COR-L47 (cell line): ENCODE results near the gene GLRX5.
A peak's percentile ranks its signal among the peaks of the same experiment; 100 is the strongest.

Experiments
- DNase-seq: peaks from one replicate; lab custom pipeline; 2025; lab: John Stamatoyannopoulos, UW

GLRX5 gene

DNA sequence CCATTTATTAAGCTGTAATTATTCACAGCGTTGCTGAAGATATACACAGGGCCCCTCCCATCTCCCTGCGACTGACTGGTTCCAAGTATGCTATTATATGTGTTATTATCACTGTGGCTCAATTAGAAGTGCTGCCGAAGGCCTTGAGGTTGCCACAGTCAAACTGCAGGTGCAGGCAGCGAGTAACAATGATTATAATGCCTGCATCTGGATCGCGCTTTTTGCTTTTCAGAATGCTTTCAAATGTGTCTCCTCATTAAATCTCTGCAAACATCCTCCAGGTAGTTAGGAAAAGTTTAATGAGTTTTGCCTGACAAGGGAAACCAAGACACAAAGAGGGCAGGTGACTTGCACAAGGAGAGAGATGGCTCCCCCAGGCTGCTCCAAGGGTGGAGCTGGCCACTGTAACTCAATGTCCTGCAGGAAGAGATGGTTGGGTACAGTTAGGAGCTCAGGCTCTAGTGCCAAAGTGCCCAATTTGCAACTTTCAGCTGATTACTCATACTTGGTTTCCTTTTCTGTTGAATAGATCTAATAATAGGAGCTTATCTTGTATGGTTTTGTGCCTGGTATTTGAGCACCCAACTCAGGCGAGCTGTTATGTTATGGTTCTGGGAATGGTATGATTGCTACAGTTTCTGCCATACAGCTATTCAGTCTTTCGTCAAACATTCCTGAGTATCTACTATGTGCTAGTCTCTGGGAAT is 16.7 kb upstream of the GLRX5 start:
- DNase-seq: peak; percentile 92

DNA sequence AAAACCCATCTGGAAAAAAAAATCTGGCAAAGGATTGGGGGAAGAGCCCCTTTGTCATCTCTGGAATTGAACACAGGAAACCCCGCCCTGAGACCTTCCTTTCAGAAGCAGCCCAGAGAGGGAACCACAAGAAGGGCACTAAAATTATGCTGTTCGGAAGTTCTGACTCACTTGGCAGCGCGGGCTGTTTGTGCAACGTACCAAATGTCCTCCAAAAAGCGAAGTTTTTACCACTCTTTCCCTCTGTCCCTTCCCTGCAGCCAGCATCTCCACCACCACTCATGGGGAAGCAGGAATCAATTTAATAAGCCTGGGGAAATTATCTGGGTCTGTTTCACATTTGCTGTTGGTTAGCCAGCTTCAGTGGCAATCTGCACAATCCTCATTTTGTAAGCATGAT is 15.2 kb upstream of the GLRX5 start:
- no peak for DNase-seq

DNA sequence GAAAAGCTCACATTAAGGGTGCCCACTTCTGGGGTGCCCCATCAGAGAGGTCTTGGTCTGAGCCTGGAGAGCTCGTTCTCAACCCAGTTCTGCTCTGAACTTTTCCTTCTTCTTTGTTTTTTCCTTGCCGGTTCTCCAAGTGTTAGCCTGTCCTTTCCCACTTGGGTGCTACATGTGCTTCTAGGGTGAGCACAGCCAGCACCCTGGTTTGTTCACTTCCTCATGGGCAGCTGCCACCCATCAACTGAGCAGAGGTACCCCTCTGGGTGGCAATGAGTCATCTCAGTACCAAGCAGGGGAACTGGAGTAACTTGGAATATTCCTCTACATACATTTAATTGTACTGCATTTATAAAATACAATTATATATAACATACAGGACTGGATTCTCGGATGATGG is 14.5 kb upstream of the GLRX5 start:
- no peak for DNase-seq

DNA sequence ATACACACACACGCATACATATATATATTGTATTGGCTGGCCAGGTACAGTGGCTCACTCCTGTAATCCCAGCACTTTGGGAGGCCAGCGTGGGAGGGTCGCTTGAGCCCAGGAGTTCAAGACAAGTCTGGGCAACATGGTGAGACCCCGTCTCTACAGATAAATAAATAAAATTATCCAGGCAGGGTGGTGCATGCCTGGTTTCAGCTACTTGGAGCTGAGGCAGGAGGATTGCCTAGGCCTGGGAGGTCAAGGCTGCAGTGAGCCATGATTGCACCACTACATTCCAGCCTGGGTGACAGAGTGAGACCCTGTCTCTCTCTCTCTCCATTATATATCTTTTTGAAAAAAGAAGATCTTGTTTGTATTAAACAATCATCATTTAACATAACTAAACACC is 13.8 kb upstream of the GLRX5 start:
- no peak for DNase-seq

DNA sequence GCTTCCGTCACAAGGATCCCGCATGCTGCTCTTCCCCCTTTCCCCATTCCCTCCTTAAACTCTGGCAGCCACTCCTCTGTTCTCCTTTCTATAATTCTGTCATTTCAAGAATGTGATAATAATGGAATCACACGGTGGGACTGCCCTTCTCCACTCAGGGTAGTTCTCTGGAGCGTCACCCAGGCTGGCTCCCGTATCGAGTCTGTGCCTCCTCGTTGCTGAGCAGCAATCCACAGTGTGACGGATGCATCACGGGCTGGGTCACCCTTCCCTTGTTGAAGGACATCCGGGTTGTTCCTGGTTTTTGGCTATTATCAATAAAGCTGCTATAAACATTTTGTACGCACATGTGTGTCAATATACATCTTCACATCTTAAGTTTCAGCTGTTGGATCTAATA is 12.7 kb upstream of the GLRX5 start:
- DNase-seq: no peak

DNA sequence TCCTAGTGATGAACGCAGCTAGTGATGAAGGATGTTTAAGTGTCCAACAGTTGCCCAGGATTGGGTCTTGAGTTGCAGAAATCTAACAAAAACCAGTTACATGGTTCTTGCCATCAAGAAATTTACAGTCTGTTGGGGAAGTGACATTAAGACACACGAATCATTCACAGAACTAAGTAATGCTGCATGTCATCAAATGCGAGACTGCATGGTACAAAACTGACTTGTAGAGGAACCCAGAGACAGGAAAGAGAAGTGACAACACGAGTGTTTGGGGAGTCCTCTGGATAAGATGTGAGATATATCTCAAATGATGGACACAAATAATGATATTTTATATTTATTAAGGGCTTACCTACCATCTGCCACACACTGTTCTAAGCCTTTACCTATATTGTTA is 12.3 kb upstream of the GLRX5 start:
- DNase-seq: no peak

DNA sequence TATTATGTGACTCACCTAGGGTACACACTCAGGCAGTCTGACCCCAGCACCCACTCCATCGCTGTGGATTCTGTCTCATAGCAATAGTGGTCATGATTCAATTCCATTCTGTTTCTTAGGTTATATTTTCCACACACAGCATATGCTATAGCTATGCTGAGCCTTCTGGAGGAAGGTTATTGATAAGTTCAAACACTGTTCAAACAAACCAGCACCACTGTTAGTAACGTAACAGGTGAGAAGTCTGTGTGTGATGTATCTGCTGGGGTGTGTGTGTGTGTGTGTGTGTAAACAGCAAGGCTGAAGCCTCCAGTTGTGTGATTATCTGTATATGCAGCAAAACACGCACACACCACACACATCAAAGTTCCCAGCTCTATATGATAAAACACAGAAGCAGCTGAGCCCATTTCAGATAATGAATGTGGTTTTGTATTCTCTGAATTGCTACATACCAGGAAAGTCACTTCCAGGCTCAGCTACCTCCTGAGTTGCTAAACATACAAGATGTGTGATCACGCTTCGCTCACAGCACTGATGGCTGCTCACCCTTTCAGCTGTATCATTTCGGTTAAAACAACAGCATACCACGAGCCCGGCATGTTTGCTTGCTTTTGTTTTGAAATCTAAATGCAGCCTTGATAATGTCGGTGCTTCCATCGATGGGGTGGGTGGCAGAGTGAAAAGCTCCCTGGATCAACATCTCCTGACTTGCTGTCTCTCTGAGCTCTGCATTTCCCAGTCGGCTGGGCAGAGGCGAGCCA is 11.6 kb upstream of the GLRX5 start:
- no peak for DNase-seq

DNA sequence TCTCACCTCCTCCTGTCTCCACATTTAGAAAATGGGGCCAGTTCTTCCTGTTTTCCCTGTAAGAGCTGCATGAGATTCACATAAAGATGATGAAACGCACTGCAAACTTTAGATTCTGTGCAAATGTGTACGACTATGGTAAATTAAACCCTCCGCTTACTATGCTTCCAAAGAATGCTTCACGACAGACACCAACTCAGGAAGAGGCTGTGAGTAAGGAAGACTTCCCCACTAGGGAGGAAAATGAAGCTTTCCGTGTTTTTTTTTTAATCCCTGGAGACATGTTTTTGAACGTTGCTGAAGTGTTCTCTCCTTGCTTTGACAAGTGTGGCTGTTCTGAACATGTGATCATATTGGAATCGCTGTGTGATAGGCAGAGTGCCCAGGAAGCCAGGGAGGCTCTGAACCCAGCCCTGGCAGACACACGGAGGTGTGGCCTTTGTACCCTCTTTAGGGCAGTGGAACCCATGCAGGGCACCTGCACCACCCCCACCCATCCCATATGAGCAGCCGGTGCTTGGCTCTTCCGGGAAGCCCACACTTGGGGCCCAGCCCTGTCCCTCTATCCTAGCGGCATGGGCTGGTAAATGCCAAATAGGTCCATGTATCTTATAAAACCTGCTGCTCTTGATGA is 10.9 kb upstream of the GLRX5 start:
- DNase-seq: no peak

DNA sequence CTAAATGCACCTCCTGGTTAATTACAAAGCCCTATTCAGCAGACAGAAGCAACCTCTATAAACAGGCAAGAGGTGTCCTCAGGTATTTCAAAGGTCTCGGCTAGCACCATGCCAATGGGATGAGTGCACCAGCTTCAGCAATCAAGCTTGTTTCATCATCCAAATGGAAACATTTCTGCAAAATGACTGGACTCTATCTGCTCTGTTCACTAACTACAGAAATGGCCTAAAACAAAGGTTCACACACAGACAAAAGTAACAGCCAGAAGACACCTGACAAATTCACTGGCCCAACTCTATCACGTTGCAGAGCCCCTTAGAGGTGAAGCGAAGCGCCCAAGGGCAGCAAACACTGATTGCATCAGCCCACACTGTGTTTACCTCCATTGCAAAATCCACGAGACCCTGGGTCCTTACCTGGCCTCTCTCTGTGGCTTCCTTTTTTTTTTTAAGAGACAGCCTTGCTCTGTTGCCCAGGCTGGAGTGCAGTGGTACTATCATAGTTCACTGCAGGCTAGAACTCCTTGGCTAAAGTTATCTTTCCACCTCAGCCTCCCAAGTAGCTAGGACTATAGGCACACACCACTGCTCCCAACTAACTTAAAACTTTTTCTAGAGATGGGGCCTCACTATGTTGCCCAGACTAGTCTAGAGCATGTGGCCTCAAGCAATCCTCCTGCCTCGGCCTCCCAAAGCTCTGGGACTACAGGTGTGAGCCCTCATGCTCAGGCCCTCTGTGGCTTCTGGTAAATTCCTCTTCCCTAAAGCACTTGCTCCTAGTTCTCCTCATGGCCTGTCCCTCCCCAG is 9.9 kb upstream of the GLRX5 start:
- no peak for DNase-seq

DNA sequence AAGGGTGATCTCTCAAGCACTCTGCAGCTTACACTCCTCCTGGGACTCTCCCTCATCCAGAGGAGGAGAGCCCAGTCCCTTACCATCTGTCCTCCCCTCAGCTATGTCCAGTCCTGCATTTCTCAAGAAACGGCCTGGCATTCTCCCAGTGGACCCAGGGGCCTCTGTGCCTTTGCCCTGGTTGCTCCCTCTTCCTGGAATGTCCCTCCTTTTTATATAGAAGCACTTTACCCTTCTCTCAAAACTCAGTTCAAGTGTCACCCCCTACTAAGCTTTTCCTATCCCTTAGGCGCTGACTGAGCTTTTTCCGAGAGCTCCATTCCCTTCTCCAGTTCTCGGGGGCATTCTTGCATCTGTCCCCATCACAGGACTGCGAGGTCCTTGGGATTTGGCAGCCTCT is 8.9 kb upstream of the GLRX5 start:
- DNase-seq: no peak

DNA sequence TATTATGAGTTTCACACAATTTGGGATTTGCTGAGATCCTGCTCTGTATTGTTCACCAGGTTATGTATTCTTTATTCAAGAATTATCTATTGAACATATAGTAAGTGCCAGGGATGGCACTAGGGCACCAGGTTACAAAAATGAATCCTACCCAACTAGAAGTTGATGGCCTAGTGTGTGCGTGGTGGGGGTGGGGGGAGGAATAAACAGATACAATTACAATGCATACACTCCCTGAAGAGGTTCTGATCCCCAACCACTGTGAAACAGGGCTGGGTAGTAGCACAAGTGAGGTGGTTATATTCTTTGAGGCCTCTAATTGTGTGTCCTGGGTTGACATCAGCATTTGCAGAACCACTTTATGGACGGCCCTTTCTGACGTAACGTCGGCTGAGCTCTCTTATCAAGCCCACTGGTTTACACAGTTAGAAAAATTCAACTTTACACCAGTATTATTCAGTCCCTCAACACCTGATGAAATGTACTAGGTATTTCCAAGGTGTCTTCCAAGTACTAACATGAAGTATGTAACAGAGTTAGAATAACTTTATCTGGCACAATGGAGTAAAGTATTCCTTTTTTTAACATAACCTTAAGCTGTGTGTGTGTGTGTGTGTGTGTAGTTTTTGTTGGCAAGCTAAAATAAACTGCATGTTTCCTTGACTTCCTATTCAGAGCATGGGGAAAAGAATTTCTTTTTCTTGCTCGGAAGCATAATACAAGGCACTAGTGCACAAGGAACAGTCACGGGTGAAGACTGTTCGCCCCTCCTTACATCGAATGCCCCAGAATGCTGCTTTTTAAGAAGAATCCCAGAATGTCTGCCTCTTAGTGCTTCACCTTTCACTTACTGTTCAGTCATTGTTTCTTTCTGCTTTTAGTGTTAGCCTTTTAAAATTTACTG is 8.1 kb upstream of the GLRX5 start:
- DNase-seq: no peak

DNA sequence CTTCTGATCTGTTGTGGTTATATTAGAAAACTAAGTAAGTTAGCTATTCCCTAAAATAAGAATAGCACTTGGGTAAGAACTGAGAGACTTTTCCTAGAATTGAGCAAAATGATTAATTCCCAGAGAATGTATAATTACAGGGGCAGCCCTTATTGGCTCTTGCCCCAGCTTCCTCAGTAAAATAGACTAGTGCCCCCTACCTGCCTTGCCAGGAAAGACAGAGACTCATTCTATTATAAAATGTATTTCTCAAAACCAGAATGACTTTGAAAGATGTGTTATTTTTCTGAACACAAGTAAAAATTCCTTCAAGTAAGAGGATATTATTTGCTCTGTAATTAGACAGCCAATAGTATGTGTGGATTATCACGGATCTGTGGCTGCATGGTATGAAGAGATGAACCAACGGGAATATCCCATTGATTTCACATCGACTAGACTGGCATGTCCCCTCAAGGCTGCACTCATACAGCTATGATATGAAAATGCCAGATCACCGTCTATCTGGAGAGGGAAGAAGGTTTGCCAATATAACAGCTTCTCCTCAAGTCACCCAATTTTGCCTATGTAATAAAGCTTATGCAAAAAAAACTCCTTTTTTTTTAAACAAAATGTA is 7.4 kb upstream of the GLRX5 start:
- peak; percentile 58 for DNase-seq

DNA sequence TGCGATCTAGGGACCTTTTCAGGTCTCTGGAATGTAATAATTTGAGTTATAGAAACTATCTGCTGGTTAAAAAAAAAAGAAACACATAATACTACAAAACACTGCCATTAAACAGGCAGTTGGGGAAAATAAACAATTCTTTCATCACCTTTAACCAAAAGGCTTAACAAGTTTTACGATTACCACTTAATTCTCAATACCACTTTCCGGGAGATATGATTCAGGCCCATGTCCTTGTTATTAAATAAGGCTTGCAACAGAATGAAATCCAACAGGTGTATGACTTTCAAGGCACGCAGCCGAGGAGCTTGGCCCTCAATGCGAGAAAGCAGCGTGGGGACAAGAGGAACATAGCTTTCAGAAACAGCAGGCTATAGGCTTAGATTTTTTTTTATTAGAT is 5.6 kb upstream of the GLRX5 start:
- no peak for DNase-seq

DNA sequence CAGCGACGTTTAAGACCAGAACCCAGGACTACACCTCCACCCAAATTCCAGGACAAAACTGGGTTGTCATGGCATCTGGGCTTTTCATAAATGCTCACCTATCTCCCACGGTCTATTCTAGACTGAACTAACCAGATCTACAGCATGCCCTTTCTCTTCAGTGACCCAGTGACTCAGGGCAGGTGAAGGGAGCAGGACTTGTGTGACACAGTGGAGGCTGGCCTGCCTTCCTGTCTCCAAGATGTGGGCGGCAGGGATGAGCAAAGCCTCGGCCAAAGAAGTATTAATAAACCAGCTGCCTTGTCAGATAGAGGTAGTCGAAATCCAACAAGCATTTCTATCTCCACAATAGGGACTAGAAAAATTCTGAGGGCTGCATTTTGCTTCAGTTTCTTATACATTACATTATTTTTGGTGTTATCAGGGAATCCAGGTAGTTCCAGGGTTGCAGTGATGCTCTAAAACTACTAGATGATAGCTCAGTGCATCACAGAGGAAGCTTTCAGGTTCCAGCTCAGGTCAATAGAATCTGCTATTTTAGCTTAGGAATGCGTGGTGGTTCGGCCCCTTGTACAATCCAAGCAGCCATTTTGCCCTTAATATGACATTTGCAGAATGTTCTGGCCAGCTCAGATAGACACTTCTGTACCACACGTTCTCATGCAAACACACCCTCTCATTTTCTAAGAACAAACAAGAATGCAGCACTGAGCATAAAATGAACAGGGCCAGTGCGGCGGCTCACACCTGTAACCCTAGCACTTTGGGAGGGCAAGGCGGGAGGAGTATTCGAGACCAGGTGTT is 4.2 kb upstream of the GLRX5 start:
- no peak for DNase-seq

DNA sequence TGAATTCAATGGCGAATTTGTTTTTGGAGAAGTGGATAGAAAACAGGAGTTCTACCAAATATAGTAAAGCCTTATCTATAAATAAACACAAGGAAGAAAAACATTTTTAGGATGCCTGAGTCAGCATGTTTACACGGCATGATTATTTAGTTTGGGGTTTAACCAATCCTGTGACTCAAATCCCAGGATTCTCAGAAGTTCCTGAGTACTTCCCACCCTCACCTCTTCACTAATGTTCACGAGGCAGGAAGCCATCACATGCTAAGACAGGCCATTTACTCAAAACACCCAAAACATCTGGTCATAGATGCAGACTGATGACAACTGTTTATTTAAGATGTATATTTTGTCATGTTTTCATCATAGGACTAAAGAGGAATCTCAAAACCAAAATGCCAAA is 3.4 kb upstream of the GLRX5 start:
- DNase-seq: no peak

DNA sequence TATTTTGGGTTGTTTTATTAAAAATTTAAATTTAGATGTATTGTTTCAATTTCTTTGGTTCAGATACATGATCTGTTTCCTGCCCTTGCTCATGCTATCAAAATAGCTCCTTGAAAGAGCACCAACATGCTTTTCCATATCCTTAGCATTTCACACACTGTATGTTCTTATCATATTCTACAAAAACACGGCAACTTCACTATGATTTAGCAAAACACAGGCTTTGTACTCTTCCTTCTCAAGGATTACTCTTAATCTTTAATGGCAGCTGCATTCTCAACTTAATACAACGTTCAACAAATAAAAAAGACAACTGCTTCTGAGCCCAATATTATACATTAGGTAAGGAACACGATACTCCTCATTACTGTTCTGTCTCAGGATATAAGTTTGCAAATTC is 2.9 kb upstream of the GLRX5 start:
- no peak for DNase-seq

DNA sequence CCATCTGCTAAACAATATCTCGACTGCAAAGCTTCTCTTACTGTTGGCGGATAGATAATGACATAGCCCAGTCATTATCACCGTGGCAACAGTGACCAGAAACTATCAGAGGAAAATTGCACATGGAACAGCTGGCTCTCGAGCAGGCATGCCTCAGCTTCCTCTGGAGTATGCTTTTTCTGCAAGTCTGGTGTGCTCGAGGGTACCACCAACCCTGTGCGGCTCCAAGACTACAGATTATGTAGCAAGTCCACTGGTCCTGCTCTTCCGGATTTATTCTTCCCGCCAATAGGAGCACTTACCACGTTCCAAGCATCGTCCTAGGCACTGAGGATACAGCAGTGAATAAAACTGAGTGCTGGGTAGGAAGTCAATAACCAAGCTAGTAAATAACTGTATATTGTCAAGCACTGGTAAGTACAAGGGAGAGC is 1.4 kb upstream of the GLRX5 start:
- peak; percentile 77 for DNase-seq

DNA sequence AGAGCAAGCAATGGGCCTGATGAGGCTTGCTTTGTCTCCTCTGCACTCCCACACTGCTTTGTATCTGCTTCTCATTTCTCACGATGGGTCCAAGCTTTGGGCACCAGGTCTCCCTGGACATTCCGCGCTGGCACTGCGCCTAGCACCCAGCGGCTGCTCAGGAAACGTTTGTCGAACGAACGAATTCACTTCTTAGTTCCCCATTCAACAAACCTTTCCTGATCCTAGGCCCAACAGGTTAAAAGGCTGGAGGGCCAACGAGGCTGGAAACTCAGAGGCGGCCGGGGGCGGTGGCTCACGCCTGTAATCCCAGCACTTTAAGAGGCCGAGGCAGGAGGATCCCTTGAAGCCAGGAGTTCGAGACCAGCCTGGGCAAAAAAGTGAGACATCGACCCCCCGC is 1.0 kb upstream of the GLRX5 start:
- no peak for DNase-seq

DNA sequence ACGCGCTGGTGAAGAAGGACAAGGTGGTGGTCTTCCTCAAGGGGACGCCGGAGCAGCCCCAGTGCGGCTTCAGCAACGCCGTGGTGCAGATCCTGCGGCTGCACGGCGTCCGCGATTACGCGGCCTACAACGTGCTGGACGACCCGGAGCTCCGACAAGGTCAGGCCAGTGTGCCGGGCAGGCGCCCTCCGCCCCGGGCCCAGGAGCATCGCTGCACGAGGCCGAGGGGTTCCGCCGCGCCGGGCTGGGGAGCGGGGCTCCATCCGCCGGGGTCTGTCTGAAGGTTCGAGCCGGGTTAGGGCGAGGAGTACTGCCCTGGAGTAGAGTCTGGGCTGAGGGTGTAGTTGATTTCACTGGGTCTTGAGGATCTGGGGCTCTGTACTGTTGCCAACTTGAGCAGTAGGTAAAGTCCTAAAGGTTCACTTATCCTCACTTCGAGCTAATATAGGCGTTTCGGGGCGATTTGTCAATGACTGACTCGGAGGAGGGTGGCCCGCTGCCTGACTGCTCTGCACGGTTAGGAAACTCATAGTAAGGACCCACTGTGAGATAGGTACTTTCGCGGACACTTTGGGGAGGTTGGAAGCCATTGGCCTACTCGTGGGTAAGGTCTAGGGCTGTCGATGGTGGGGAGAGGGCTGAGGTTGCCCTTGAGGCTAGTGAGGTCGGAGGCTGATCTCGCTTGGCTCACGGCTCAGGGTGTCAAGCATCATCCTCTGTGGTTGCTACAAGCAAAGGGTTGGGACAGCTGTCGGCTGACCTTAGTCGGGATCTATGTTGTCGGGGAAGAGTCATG is 574 bp downstream of the GLRX5 start:
- DNase-seq: peak; percentile 20
